RWPE1 (cell line): ENCODE data around the gene ARID1A.

Source experiments
- CTCF ChIA-PET: fragments of 350-600 bp; sonication (Branson Sonifier 250); formaldehyde crosslinking; extraction: SDS; loops from one replicate; lab custom pipeline; 2021; lab: Yijun Ruan, JAX
- POLR2A ChIA-PET: fragments of 400-600 bp; formaldehyde crosslinking; extraction: SDS; loops from one replicate; lab custom pipeline; 2020; ENCODE audit warnings: antibody characterized with exemption; ENCODE audit not compliant: low non-redundant PET; lab: Yijun Ruan, JAX
- DNase-seq: peaks from one replicate; pipeline ENCODE4 v3.0.0; 2012; ENCODE audit warnings: low spot score
- H3K27ac ChIP-seq: fragments of 450-650 bp; 2 replicates; pipeline ENCODE4 v1.5.1; 2017
- TF ChIP-seq, protein P1 (sequence below): fragments of 450-650 bp; conservative IDR thresholded peaks from 2 replicates; pipeline ENCODE4 v1.5.1; 2017; ENCODE audit warnings: low read depth, mild to moderate bottlenecking

ARID1A gene

GRCh38 chr1:26693599-26694572 lies 1.9 kb upstream of the ARID1A start:
- H3K27ac ChIP-seq, result peak overlapping the region; percentile 99
- no peak for DNase-seq
- POLR2A ChIA-PET, result interaction anchor here (0.6 to 1.2 kb wide), 3 partner anchors 9 to 94 kb away, joined by 3 to 6 read pairs (median 5); partner anchors contain the start of gene PIGV
- TF ChIP-seq, protein P1, sequence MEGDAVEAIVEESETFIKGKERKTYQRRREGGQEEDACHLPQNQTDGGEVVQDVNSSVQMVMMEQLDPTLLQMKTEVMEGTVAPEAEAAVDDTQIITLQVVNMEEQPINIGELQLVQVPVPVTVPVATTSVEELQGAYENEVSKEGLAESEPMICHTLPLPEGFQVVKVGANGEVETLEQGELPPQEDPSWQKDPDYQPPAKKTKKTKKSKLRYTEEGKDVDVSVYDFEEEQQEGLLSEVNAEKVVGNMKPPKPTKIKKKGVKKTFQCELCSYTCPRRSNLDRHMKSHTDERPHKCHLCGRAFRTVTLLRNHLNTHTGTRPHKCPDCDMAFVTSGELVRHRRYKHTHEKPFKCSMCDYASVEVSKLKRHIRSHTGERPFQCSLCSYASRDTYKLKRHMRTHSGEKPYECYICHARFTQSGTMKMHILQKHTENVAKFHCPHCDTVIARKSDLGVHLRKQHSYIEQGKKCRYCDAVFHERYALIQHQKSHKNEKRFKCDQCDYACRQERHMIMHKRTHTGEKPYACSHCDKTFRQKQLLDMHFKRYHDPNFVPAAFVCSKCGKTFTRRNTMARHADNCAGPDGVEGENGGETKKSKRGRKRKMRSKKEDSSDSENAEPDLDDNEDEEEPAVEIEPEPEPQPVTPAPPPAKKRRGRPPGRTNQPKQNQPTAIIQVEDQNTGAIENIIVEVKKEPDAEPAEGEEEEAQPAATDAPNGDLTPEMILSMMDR, result no peak
- CTCF ChIA-PET, result interaction anchor here (0.7 to 3.6 kb wide), 4 partner anchors 8 to 95 kb away, joined by 3 to 21 read pairs (median 4); no protein-coding TSS in a partner anchor

- TF ChIP-seq, protein P1, result no peak
- DNase-seq, result no peak
- peak overlapping the region; percentile 99 for H3K27ac ChIP-seq
- POLR2A ChIA-PET, result no interaction called here
- CTCF ChIA-PET, result no interaction called here
Observed at GRCh38 chr1:26694638-26695355, 1.0 kb upstream of the ARID1A start.

DNA sequence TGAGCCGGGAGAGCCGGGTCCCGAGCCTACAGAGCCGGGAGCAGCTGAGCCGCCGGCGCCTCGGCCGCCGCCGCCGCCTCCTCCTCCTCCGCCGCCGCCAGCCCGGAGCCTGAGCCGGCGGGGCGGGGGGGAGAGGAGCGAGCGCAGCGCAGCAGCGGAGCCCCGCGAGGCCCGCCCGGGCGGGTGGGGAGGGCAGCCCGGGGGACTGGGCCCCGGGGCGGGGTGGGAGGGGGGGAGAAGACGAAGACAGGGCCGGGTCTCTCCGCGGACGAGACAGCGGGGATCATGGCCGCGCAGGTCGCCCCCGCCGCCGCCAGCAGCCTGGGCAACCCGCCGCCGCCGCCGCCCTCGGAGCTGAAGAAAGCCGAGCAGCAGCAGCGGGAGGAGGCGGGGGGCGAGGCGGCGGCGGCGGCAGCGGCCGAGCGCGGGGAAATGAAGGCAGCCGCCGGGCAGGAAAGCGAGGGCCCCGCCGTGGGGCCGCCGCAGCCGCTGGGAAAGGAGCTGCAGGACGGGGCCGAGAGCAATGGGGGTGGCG lies 371 bp downstream of the ARID1A start:
- ChIA-PET POLR2A (interaction anchor here (0.6 kb wide), 1 partner anchor 873 kb away, joined by 5 read pairs; no protein-coding TSS in a partner anchor), CTCF (no interaction called here)
- DNase-seq, result no peak
- H3K27ac ChIP-seq, result peak overlapping the region; percentile 96
- TF ChIP-seq, protein P1, result no peak

- POLR2A ChIA-PET, result no interaction called here
Observed at GRCh38 chr1:26696654-26697430, 1.0 kb downstream of the ARID1A start.

GRCh38 chr1:26697431-26697977 lies 1.7 kb downstream of the ARID1A start:
- DNase-seq, result no peak
- peak overlapping the region; percentile 96 for H3K27ac ChIP-seq
- CTCF ChIA-PET, result interaction anchor here (0.7 to 1.5 kb wide), 3 partner anchors 20 to 345 kb away, joined by 3 to 5 read pairs (median 4); no protein-coding TSS in a partner anchor
- TF ChIP-seq, protein P1, result no peak
- POLR2A ChIA-PET, result no interaction called here

More at GRCh38 chr1:26696654-26697430, 1.0 kb downstream of the ARID1A start:
- peak overlapping the region; percentile 96 for H3K27ac ChIP-seq
- CTCF ChIA-PET, result interaction anchor here (1.4 kb wide), 1 partner anchor 95 kb away, joined by 4 read pairs; no protein-coding TSS in a partner anchor
- no peak for DNase-seq
- TF ChIP-seq, protein P1, result no peak
